NCI-H774 (cell line): ENCODE measurements around the gene VAT1.
"Not testable (repeated sequence)": the region's sequence is repeated elsewhere in the genome, so short reads cannot be mapped to it uniquely, and the experiment has no call there.

Experiments used
- DNase-seq: peaks from one replicate; lab custom pipeline; 2025; lab: John Stamatoyannopoulos, UW

The VAT1 gene

GRCh38 chr17:43021741-43022512 lies at the start of gene VAT1:
TSS of gene VAT1 (minus strand) at chr17:43022385. CDS start at chr17:43022322, 63 bp downstream.
- DNase-seq = peak; percentile 86

GRCh38 chr17:43070872-43071271 lies 48.7 kb upstream of the VAT1 start:
- no peak for DNase-seq

- no peak for DNase-seq
Observed at GRCh38 chr17:43070257-43070656, 48.1 kb upstream of the VAT1 start.

- DNase-seq = no peak
Observed at GRCh38 chr17:43069368-43069898, 47.2 kb upstream of the VAT1 start.

GRCh38 chr17:43068570-43069367 lies 46.6 kb upstream of the VAT1 start:
- no peak for DNase-seq

- DNase-seq = no peak
Observed at GRCh38 chr17:43062984-43063638, 40.9 kb upstream of the VAT1 start.

- no peak for DNase-seq
Observed at GRCh38 chr17:43056051-43056450, 33.9 kb upstream of the VAT1 start.

GRCh38 chr17:43053008-43053407 lies 30.8 kb upstream of the VAT1 start:
- DNase-seq = not testable (repeated sequence)

GRCh38 chr17:43051969-43052368 lies 29.8 kb upstream of the VAT1 start:
- no peak for DNase-seq

- DNase-seq = no peak
Observed at GRCh38 chr17:43044024-43044423, 21.8 kb upstream of the VAT1 start.

- DNase-seq = no peak
Observed at GRCh38 chr17:43043307-43043706, 21.1 kb upstream of the VAT1 start.

GRCh38 chr17:43042025-43042628 lies 19.9 kb upstream of the VAT1 start:
- no peak for DNase-seq

GRCh38 chr17:43040655-43041054 lies 18.5 kb upstream of the VAT1 start:
- peak; percentile 14 for DNase-seq

GRCh38 chr17:43039646-43040045 lies 17.5 kb upstream of the VAT1 start:
- no peak for DNase-seq

- DNase-seq = no peak
Observed at GRCh38 chr17:43034894-43035293, 12.7 kb upstream of the VAT1 start.

GRCh38 chr17:43033948-43034881 lies 12.0 kb upstream of the VAT1 start:
- DNase-seq = peak; percentile 13

GRCh38 chr17:43031666-43032065 lies 9.5 kb upstream of the VAT1 start:
- no peak for DNase-seq

- DNase-seq = no peak
Observed at GRCh38 chr17:43030137-43030767, 8.1 kb upstream of the VAT1 start.

GRCh38 chr17:43028221-43028861 lies 6.2 kb upstream of the VAT1 start:
- DNase-seq = no peak
